Ureter (tissue), 1 donor: Measurements from ENCODE around the gene RASD2. TPM values are rescaled to one million over a fixed set of nuclear protein-coding genes. Genes with fewer than 3 reads are reported as not detected.

Experiments
- DNase-seq: peaks from one replicate; pipeline ENCODE4 v3.0.0-alpha.2; 2020; ENCODE audit warnings: low spot score
- total RNA-seq: library from RNA; stranded (reverse); gene quantifications from one replicate; pipeline ENCODE4 v1.2.4, GENCODE V29; 2023
- donor health status: DM: yes; HTN: yes; CAD: no.

RASD2 gene
- total RNA-seq, 1 donor from 2014 or later, result 8.7 TPM

- DNase-seq, result no peak
Measured at GRCh38 chr22:35560366-35560765, 19.7 kb downstream of the RASD2 start.

- DNase-seq, result no peak
Measured at GRCh38 chr22:35560824-35561223, 20.2 kb downstream of the RASD2 start.

- no peak for DNase-seq
Measured at GRCh38 chr22:35561796-35562526, 21.3 kb downstream of the RASD2 start.

GRCh38 chr22:35563211-35563610 is 22.6 kb downstream of the RASD2 start:
- DNase-seq, result no peak

GRCh38 chr22:35564975-35565867 is 24.6 kb downstream of the RASD2 start:
- no peak for DNase-seq

GRCh38 chr22:35567351-35568141 is 26.9 kb downstream of the RASD2 start:
- DNase-seq, result no peak

- DNase-seq, result no peak
Measured at GRCh38 chr22:35568751-35569739, 28.4 kb downstream of the RASD2 start.

- DNase-seq, result no peak
Measured at GRCh38 chr22:35569916-35570315, 29.3 kb downstream of the RASD2 start.

GRCh38 chr22:35570686-35571194 is 30.1 kb downstream of the RASD2 start:
- no peak for DNase-seq

GRCh38 chr22:35572556-35572955 is 31.9 kb downstream of the RASD2 start:
- no peak for DNase-seq

- no peak for DNase-seq
Measured at GRCh38 chr22:35575116-35575748, 34.6 kb downstream of the RASD2 start.

GRCh38 chr22:35576671-35577070 is 36.0 kb downstream of the RASD2 start:
- no peak for DNase-seq

- no peak for DNase-seq
Measured at GRCh38 chr22:35577799-35578659, 37.4 kb downstream of the RASD2 start.

- DNase-seq, result no peak
Measured at GRCh38 chr22:35578836-35579575, 38.4 kb downstream of the RASD2 start.

- DNase-seq, result no peak
Measured at GRCh38 chr22:35580351-35581022, 39.9 kb downstream of the RASD2 start.

GRCh38 chr22:35581023-35581413 is 40.4 kb downstream of the RASD2 start:
- no peak for DNase-seq

- no peak for DNase-seq
Measured at GRCh38 chr22:35582218-35582860, 41.7 kb downstream of the RASD2 start.
